ENCODE measurements around the gene DNMBP. TPM values are rescaled to one million over a fixed set of nuclear protein-coding genes. Genes with fewer than 3 reads are reported as not detected.

Gene DNMBP
- total RNA-seq, 1 experiment from 2014 or later = 19.7 TPM

DNA sequence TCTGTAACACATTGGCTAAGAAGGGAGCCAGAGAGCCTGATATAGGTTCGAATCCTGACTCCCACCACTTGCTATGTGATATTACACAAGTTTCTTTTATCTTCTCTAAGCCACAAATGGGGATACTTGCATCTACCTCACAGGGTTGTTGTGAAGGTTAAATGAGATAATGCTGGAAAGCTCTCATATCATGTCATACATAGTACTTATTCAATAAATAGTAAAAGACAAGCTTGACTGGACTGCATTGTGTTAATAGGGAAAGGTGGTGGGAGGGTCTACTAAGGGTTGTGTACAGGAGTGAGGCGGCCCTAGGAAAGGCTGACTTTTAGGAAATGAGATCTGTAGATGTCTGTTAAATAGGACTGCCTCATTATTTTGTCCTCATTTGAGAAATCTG, 35.8 kb upstream of the DNMBP start:
- POLR2A ChIA-PET = interaction anchor here (1.6 kb wide), 1 partner anchor 132 kb away, joined by 9 read pairs; no protein-coding TSS in a partner anchor
- no peaks in the 10 kb centered on the region for H3K9me3 Mint-ChIP-seq
- no peak overlapping the region for H3K4me3 Mint-ChIP-seq
- H3K27ac Mint-ChIP-seq = peak overlapping the region; percentile 80
- TF ChIP-seq PRRX2 (CRISPR knock-in tag; IDR thresholded peaks at IDR 0.05) (no peak), ZNF671 (CRISPR knock-in tag; IDR thresholded peaks at IDR 0.05) (no peak), ETV6 (CRISPR knock-in tag; IDR thresholded peaks at IDR 0.05) (no peak), ZNF138 (CRISPR knock-in tag; conservative IDR thresholded peaks at IDR 0.05) (no peak), ZNF232 (CRISPR knock-in tag; IDR thresholded peaks at IDR 0.05) (no peak)
- TF ChIP-seq, protein P1, sequence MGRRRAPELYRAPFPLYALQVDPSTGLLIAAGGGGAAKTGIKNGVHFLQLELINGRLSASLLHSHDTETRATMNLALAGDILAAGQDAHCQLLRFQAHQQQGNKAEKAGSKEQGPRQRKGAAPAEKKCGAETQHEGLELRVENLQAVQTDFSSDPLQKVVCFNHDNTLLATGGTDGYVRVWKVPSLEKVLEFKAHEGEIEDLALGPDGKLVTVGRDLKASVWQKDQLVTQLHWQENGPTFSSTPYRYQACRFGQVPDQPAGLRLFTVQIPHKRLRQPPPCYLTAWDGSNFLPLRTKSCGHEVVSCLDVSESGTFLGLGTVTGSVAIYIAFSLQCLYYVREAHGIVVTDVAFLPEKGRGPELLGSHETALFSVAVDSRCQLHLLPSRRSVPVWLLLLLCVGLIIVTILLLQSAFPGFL (CRISPR knock-in tag; IDR thresholded peaks at IDR 0.05; ENCODE audit: borderline replicate concordance) = no peak
- TF ChIP-seq, protein P2, sequence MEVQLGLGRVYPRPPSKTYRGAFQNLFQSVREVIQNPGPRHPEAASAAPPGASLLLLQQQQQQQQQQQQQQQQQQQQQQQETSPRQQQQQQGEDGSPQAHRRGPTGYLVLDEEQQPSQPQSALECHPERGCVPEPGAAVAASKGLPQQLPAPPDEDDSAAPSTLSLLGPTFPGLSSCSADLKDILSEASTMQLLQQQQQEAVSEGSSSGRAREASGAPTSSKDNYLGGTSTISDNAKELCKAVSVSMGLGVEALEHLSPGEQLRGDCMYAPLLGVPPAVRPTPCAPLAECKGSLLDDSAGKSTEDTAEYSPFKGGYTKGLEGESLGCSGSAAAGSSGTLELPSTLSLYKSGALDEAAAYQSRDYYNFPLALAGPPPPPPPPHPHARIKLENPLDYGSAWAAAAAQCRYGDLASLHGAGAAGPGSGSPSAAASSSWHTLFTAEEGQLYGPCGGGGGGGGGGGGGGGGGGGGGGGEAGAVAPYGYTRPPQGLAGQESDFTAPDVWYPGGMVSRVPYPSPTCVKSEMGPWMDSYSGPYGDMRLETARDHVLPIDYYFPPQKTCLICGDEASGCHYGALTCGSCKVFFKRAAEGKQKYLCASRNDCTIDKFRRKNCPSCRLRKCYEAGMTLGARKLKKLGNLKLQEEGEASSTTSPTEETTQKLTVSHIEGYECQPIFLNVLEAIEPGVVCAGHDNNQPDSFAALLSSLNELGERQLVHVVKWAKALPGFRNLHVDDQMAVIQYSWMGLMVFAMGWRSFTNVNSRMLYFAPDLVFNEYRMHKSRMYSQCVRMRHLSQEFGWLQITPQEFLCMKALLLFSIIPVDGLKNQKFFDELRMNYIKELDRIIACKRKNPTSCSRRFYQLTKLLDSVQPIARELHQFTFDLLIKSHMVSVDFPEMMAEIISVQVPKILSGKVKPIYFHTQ (CRISPR knock-in tag; IDR thresholded peaks at IDR 0.05) = no peak
- H3K27me3 Mint-ChIP-seq (ENCODE audit: low read depth) = no peaks in the 10 kb centered on the region
- CTCF ChIA-PET = interaction anchor here (0.5 to 4.7 kb wide), 54 partner anchors 8 to 1124 kb away, joined by 3 to 53 read pairs (median 4); partner anchors contain the start of gene DNMBP
- H3K36me3 Mint-ChIP-seq = no peaks in the 10 kb centered on the region
- H3K4me1 Mint-ChIP-seq = peaks cover 28% of the 10 kb centered on the region
- DNase-seq (ENCODE audit: low spot score) (no peak), ATAC-seq (0 out of 2 replicates have a peak, but pooled peaks have one; percentile 12)

DNA sequence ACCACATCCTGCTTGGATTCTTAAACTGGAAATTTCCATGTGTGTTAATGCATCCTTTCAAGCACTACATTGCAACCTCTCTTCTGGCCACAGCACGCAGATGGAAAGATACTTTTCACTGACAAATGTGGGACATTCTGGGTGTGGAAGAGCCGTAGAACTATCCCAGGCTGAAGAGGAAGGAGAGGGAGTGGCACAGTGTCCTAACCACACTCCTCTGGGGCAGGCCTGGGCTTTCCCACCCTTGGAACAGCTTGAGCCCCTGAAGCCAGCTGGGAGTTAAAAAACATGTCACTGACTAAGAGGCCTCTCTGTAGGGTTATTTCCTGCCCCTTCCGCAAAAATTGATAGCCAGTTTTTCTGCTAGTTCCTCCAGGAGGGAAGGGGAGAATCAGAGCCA, 34.0 kb upstream of the DNMBP start:
- DNase-seq (ENCODE audit: low spot score) = no peak
- H3K36me3 Mint-ChIP-seq = no peaks in the 10 kb centered on the region
- no peak overlapping the region for H3K4me3 Mint-ChIP-seq
- H3K27me3 Mint-ChIP-seq (ENCODE audit: low read depth) = no peaks in the 10 kb centered on the region
- no peaks in the 10 kb centered on the region for H3K9me3 Mint-ChIP-seq
- ATAC-seq = peak; percentile 25; the same call in 1 of the 2 replicates
- ChIA-PET POLR2A (interaction anchor here (0.6 to 1.2 kb wide), 2 partner anchors 126 to 130 kb away, joined by 3 read pairs; no protein-coding TSS in a partner anchor), CTCF (interaction anchor here (3.6 to 3.9 kb wide), 2 partner anchors 130 to 194 kb away, joined by 22 to 53 read pairs; no protein-coding TSS in a partner anchor)
- peaks cover 31% of the 10 kb centered on the region for H3K4me1 Mint-ChIP-seq
- peak overlapping the region; percentile 57 for H3K27ac Mint-ChIP-seq
- TF ChIP-seq TEAD1 (CRISPR knock-in tag; IDR thresholded peaks at IDR 0.05) (no peak), IRF2 (CRISPR knock-in tag; IDR thresholded peaks at IDR 0.05; ENCODE audit: borderline replicate concordance, low read depth) (no peak), RELA (CRISPR knock-in tag; IDR thresholded peaks at IDR 0.05; ENCODE audit: borderline replicate concordance) (no peak), ZBTB21 (CRISPR knock-in tag; IDR thresholded peaks at IDR 0.05; ENCODE audit: borderline replicate concordance) (no peak), ESRRA (CRISPR knock-in tag; IDR thresholded peaks at IDR 0.05; ENCODE audit: borderline replicate concordance) (no peak), HMGA2 (CRISPR knock-in tag; IDR thresholded peaks at IDR 0.05) (no peak), GTF2I (CRISPR knock-in tag; conservative IDR thresholded peaks at IDR 0.05) (no peak), GABPB1 (CRISPR knock-in tag; IDR thresholded peaks at IDR 0.05) (no peak), CBFB (CRISPR knock-in tag; IDR thresholded peaks at IDR 0.05; ENCODE audit: low read depth) (no peak), ZNF138 (CRISPR knock-in tag; conservative IDR thresholded peaks at IDR 0.05) (no peak), ATF1 (CRISPR knock-in tag; IDR thresholded peaks at IDR 0.05) (no peak)
- TF ChIP-seq, protein P3, sequence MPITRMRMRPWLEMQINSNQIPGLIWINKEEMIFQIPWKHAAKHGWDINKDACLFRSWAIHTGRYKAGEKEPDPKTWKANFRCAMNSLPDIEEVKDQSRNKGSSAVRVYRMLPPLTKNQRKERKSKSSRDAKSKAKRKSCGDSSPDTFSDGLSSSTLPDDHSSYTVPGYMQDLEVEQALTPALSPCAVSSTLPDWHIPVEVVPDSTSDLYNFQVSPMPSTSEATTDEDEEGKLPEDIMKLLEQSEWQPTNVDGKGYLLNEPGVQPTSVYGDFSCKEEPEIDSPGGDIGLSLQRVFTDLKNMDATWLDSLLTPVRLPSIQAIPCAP (CRISPR knock-in tag; IDR thresholded peaks at IDR 0.05) = no peak
- TF ChIP-seq, protein P2 (CRISPR knock-in tag; IDR thresholded peaks at IDR 0.05) = no peak
- TF ChIP-seq, protein P4, sequence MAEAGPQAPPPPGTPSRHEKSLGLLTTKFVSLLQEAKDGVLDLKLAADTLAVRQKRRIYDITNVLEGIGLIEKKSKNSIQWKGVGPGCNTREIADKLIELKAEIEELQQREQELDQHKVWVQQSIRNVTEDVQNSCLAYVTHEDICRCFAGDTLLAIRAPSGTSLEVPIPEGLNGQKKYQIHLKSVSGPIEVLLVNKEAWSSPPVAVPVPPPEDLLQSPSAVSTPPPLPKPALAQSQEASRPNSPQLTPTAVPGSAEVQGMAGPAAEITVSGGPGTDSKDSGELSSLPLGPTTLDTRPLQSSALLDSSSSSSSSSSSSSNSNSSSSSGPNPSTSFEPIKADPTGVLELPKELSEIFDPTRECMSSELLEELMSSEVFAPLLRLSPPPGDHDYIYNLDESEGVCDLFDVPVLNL (CRISPR knock-in tag; IDR thresholded peaks at IDR 0.05; ENCODE audit: borderline replicate concordance, low read depth) = no peak
- TF ChIP-seq, protein P5, sequence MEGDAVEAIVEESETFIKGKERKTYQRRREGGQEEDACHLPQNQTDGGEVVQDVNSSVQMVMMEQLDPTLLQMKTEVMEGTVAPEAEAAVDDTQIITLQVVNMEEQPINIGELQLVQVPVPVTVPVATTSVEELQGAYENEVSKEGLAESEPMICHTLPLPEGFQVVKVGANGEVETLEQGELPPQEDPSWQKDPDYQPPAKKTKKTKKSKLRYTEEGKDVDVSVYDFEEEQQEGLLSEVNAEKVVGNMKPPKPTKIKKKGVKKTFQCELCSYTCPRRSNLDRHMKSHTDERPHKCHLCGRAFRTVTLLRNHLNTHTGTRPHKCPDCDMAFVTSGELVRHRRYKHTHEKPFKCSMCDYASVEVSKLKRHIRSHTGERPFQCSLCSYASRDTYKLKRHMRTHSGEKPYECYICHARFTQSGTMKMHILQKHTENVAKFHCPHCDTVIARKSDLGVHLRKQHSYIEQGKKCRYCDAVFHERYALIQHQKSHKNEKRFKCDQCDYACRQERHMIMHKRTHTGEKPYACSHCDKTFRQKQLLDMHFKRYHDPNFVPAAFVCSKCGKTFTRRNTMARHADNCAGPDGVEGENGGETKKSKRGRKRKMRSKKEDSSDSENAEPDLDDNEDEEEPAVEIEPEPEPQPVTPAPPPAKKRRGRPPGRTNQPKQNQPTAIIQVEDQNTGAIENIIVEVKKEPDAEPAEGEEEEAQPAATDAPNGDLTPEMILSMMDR (IDR thresholded peaks at IDR 0.05) = no peak
- TF ChIP-seq, protein P6, sequence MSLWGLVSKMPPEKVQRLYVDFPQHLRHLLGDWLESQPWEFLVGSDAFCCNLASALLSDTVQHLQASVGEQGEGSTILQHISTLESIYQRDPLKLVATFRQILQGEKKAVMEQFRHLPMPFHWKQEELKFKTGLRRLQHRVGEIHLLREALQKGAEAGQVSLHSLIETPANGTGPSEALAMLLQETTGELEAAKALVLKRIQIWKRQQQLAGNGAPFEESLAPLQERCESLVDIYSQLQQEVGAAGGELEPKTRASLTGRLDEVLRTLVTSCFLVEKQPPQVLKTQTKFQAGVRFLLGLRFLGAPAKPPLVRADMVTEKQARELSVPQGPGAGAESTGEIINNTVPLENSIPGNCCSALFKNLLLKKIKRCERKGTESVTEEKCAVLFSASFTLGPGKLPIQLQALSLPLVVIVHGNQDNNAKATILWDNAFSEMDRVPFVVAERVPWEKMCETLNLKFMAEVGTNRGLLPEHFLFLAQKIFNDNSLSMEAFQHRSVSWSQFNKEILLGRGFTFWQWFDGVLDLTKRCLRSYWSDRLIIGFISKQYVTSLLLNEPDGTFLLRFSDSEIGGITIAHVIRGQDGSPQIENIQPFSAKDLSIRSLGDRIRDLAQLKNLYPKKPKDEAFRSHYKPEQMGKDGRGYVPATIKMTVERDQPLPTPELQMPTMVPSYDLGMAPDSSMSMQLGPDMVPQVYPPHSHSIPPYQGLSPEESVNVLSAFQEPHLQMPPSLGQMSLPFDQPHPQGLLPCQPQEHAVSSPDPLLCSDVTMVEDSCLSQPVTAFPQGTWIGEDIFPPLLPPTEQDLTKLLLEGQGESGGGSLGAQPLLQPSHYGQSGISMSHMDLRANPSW (CRISPR knock-in tag; conservative IDR thresholded peaks at IDR 0.05; ENCODE audit: low read depth) = no peak
